Measurements from ENCODE around the gene SEMA6C.

SEMA6C gene

DNA sequence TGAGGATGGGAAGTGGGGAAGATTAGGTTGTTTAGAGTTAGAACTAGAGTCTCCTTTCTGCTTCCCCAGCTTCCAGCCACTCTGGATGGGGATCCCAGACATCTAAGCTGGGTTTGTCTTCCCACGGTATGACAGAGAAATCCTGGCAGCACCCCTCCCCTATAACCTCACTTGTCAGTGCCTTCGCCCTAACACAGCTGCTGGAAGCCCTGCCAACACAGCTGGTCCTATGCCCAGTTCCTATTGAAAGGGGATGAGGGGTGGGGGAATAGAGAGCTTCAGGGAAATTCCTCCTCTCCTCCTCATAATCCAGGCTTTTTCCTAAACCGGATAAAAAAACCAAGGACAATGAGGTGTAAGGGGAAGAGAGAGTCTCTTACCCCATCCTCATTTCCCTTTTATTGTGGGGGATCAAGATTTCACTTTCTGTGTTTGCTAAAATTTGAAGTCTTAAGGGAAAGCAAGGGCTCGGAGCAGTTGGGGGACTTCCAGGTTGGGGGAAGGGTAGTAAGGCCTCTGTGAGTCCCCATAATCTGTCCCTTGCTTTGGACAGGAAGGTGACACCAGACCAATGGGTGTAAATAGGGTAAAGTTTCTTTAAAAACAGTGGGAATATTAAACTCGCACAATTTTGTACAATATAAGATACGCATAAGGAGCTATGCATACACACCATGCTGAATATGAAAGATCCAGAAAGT lies 28.8 kb upstream of the SEMA6C start:
- DNase-seq (ENCODE audit: insufficient read length, low spot score): no peak
- TF ChIP-seq POLR2A (IDR thresholded peaks at IDR 0.05; ENCODE audit: low read depth, low read length): no peak
- no peak for FAIRE-seq

GRCh38 chr1:151171190-151171589 lies 24.8 kb upstream of the SEMA6C start:
- FAIRE-seq: no peak
- DNase-seq (ENCODE audit: insufficient read length, low spot score): no peak
- TF ChIP-seq POLR2A (IDR thresholded peaks at IDR 0.05; ENCODE audit: low read depth, low read length): no peak

- no peak for TF ChIP-seq POLR2A (IDR thresholded peaks at IDR 0.05; ENCODE audit: low read depth, low read length)
- DNase-seq (ENCODE audit: insufficient read length, low spot score): no peak
- FAIRE-seq: no peak
These were observed 20.7 kb upstream of the SEMA6C start for GRCh38 chr1:151167116-151167515.

DNA sequence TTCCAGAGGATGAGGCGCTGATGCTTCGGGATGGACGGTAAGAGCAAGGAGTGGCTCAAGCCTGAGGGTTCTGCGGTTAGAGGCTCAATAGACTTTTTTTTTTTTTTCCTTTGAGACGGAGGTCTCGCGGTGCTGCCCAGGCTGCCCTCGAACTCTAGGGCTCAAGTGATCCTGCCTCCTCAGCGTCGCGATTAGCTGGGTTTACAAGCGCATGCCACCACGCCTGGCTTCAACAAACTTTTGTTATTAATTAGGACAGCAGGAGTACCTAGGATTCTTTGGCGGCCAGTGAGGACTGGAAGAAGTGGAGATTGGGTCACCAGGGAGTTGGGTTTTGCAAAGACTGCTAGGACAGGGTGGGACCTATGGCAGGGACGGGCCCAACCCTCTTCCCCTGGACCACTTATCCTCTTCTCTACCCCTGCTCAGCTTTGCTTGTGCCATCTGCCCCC lies 20.1 kb upstream of the SEMA6C start:
- FAIRE-seq: no peak
- TF ChIP-seq POLR2A (IDR thresholded peaks at IDR 0.05; ENCODE audit: low read depth, low read length): no peak
- peak; percentile 78 for DNase-seq (ENCODE audit: insufficient read length, low spot score)

DNA sequence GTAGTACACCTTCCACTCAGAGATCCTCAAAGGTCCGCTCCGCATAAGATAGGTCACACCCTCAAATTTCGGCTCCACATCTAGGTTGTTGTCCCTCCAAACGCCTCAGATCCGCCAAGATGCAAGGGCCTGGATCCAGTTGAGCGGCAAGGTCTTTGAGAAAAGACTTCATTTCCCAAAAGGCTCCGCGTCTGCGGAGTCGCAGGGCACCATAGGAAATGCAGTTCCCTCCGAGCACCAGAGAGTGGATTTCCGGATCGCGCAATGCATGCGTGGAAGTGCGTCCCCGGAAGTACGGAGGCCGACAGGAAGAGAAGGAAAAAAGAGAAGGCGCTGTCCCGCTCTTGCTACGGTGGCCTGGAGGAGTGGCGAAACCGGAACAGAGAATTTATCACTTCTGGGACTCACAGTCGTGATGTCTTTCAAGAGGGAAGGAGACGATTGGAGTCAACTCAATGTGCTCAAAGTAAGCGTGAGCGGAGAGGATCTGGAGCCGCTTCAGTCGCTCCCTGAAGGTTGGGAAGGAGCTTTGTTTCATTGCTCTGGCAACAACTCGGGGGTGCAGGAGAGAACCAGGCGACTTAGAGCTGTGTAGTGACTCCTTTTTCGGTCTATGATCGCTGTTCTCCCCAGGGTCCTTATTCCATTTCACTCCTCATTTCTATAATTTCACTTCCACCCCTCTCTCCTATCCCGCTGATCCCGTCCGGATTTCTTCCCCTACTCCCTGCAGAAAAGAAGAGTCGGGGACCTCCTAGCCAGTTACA lies 19.5 kb upstream of the SEMA6C start, which contains the start of the genes LYSMD1 and SCNM1:
Gene LYSMD1 (minus strand): TSS at position 165 of the 767 bp plus-strand sequence. CDS start 644 bp downstream, outside the sequence.
Gene SCNM1 (plus strand): TSS at position 407 of the 767 bp plus-strand sequence. CDS start 9 bp downstream, at position 416.
- DNase-seq (ENCODE audit: insufficient read length, low spot score) (peak; percentile 98), FAIRE-seq (peak; percentile 23)
- peak; percentile 62 for TF ChIP-seq POLR2A (IDR thresholded peaks at IDR 0.05; ENCODE audit: low read depth, low read length)

GRCh38 chr1:151165281-151165737 lies 18.9 kb upstream of the SEMA6C start:
- no peak for FAIRE-seq
- peak; percentile 59 for DNase-seq (ENCODE audit: insufficient read length, low spot score)
- TF ChIP-seq POLR2A (IDR thresholded peaks at IDR 0.05; ENCODE audit: low read depth, low read length): no peak; the same call in 1 of the 2 replicates

GRCh38 chr1:151164732-151165280 lies 18.4 kb upstream of the SEMA6C start:
- TF ChIP-seq POLR2A (IDR thresholded peaks at IDR 0.05; ENCODE audit: low read depth, low read length): no peak
- DNase-seq (ENCODE audit: insufficient read length, low spot score): no peak
- no peak for FAIRE-seq

- FAIRE-seq (no peak), DNase-seq (ENCODE audit: insufficient read length, low spot score) (no peak)
- no peak for TF ChIP-seq POLR2A (IDR thresholded peaks at IDR 0.05; ENCODE audit: low read depth, low read length)
These were observed 12.9 kb upstream of the SEMA6C start for GRCh38 chr1:151159373-151159772.

DNA sequence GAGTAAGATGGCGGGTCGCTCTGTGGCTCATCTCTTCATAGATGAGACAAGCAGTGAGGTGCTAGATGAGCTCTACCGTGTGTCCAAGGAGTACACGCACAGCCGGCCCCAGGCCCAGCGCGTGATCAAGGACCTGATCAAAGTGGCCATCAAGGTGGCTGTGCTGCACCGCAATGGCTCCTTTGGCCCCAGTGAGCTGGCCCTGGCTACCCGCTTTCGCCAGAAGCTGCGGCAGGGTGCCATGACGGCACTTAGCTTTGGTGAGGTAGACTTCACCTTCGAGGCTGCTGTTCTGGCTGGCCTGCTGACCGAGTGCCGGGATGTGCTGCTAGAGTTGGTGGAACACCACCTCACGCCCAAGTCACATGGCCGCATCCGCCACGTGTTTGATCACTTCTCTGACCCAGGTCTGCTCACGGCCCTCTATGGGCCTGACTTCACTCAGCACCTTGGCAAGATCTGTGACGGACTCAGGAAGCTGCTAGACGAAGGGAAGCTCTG lies 12.4 kb upstream of the SEMA6C start:
- TF ChIP-seq POLR2A (IDR thresholded peaks at IDR 0.05; ENCODE audit: low read depth, low read length): no peak
- no peak for FAIRE-seq
- DNase-seq (ENCODE audit: insufficient read length, low spot score): no peak

DNA sequence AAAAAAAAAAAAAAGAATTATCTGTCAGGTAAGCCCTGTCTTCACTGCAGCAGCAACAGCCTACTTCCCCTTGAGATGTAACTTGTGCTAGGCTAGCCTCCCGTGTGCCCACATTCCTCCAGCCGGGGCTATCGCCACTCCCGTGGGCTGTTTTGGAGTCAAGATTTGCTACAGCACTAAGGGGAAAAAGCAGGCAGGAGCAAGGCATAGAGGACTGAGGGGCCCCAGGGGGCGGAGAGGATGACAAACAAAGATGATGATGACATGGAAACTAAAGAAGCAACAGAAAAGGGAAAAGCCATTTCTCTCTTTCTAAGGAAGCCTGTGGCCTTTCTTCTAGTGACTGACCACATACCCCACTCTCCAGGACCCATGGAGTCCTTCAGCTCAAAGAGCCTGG lies 11.9 kb upstream of the SEMA6C start:
- no peak for TF ChIP-seq POLR2A (IDR thresholded peaks at IDR 0.05; ENCODE audit: low read depth, low read length)

GRCh38 chr1:151157067-151157531 lies 10.7 kb upstream of the SEMA6C start:
- TF ChIP-seq POLR2A (IDR thresholded peaks at IDR 0.05; ENCODE audit: low read depth, low read length): no peak
- FAIRE-seq (no peak), DNase-seq (ENCODE audit: insufficient read length, low spot score) (no peak)

More for the DNA sequence above, 11.9 kb upstream of the SEMA6C start:
- no peak for DNase-seq (ENCODE audit: insufficient read length, low spot score)
- no peak for FAIRE-seq

- no peak for TF ChIP-seq POLR2A (IDR thresholded peaks at IDR 0.05; ENCODE audit: low read depth, low read length)
- DNase-seq (ENCODE audit: insufficient read length, low spot score) (no peak), FAIRE-seq (no peak)
These were observed 10.0 kb upstream of the SEMA6C start, which contains the start of gene TNFAIP8L2 for GRCh38 chr1:151156515-151156819. TSS of gene TNFAIP8L2 (plus strand) at chr1:151156649. CDS start at chr1:151158698, 2,049 bp downstream.

- FAIRE-seq (no peak), DNase-seq (ENCODE audit: insufficient read length, low spot score) (no peak)
- no peak for TF ChIP-seq POLR2A (IDR thresholded peaks at IDR 0.05; ENCODE audit: low read depth, low read length)
These were observed 1.2 kb upstream of the SEMA6C start for GRCh38 chr1:151147665-151148064.

GRCh38 chr1:151147132-151147503 lies 687 bp upstream of the SEMA6C start:
- no peak for FAIRE-seq
- no peak for TF ChIP-seq POLR2A (IDR thresholded peaks at IDR 0.05; ENCODE audit: low read depth, low read length)
- no peak for DNase-seq (ENCODE audit: insufficient read length, low spot score)
